ENCODE results near the gene KRT24. TPM values are rescaled to one million over a fixed set of nuclear protein-coding genes. Genes with fewer than 3 reads are reported as not detected.

The KRT24 gene
- total RNA-seq, 8 experiments from 2014 or later, result 0.14 to 0.56 (median 0.17) TPM; not detected in 5

DNA sequence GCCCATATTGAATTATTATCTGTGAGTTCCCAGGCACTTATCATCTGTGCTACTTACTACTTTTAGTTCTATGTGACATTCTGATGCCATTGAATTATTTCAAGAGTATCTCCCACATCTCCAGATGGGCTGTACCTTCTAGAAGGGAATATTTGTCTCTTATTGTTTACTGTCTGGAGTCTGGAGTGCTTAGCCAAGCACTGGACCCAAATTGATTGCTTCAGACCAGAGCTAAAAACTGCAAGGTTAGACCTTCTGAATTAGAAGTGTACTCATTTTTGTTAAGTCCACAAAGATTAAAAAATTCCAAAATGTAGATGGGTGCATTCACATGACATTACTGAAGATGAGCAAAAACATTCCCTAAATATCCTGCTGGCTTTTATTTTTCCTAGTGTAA, 22.6 kb downstream of the KRT24 start:
- in situ Hi-C loops (cut with MboI; ENCODE audit: low pct_unique_long_range_greater_than_20kb in 2 of 9, low sequenced_read_pairs in 9 of 9, unreplicated experiment in 9 of 9), result no loop called here
- Histone ChIP-seq H3K4me3 (no peak overlapping the region), H3K27ac (no peak overlapping the region), H3K4me1 (replicated peaks in 1 of 2) (no peaks in the 10 kb centered on the region)
- no peak for ATAC-seq (replicated peaks in 6 of 8)

- Histone ChIP-seq H3K27ac (no peak overlapping the region), H3K4me3 (no peak overlapping the region), H3K4me1 (replicated peaks in 1 of 2) (no peaks in the 10 kb centered on the region)
- ATAC-seq (replicated peaks in 6 of 8), result no peak
- in situ Hi-C loops (cut with MboI; ENCODE audit: low pct_unique_long_range_greater_than_20kb in 2 of 9, low sequenced_read_pairs in 9 of 9, unreplicated experiment in 9 of 9), result no loop called here
- 20 to 100% (median 87%) methylated on average over 1 to 2 of the region's 2 CpGs; no CpG with 5 or more reads in 2 of the 10 experiments for WGBS, 10 experiments
Observed at GRCh38 chr17:40679523-40679907, 24.0 kb downstream of the KRT24 start.

DNA sequence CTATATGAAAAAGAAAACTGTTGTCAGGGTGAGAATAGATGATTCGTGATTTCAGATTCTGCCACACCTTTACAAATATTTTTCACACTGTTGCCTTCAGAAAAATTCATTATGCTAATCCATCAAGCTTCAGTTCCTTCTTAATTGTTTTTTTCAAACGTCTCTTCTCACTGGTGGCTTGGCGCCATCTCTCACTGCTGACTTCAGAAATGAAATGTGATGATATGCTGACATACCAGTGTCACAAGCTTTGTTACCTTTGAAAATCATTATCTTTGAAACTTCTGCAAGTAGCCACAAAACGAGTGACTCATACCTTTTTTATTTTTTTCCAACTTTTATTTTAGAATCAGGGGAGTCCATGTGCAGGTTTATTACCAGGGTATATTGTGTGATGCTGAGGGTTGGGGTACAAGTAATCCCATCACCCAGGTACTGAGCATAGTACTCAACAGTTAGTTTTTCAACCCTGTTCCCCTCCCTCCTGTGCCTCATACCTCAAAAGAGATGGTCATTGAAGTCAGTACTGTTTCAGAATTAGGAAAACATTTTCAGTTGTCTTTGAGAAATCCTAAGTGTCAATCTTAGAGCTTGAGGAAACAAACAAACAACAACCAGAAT, 24.5 kb downstream of the KRT24 start:
- ATAC-seq (replicated peaks in 6 of 8), result no peak
- 0 to 76% (median 44%) methylated on average over 1 to 4 of the region's 4 CpGs for whole genome bisulfite sequencing, 10 experiments
- in situ Hi-C loops (cut with MboI; ENCODE audit: low pct_unique_long_range_greater_than_20kb in 2 of 9, low sequenced_read_pairs in 9 of 9, unreplicated experiment in 9 of 9), result no loop called here

GRCh38 chr17:40675905-40676304, 27.6 kb downstream of the KRT24 start:
- Histone ChIP-seq H3K27ac (no peak overlapping the region), H3K4me1 (replicated peaks in 1 of 2) (no peaks in the 10 kb centered on the region), H3K4me3 (no peak overlapping the region)
- in situ Hi-C loops (cut with MboI; ENCODE audit: low pct_unique_long_range_greater_than_20kb in 2 of 9, low sequenced_read_pairs in 9 of 9, unreplicated experiment in 9 of 9), result no loop called here
- 65 to 100% (median 98%) methylated on average over 2 to 4 of the region's 4 CpGs; no CpG with 5 or more reads in 1 of the 10 experiments for WGBS, 10 experiments
- no peak for ATAC-seq (replicated peaks in 6 of 8)

More for the DNA sequence above, 24.5 kb downstream of the KRT24 start:
- H3K4me3 ChIP-seq, result no peak overlapping the region
- H3K4me1 ChIP-seq (replicated peaks in 1 of 2), result no peaks in the 10 kb centered on the region
- H3K27ac ChIP-seq, result no peak overlapping the region

DNA sequence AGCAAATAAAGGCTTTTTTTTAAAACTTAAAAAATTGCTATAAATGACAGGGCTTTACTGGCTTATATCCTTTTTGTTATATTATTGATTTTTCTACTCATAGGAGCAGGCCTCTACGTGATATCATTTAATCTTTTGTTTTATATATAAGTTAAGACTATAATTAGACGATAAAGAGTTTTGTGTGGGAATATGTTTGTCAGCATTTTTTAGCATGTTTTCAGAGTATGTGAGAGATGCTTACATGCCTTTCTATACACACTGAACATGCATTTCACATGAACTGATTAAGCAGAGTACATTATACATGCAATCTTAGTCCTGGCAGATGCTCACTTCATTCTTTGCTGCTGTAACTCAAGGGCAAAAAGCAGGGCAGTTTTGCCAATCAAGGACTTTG, 30.9 kb downstream of the KRT24 start:
- H3K4me1 ChIP-seq (replicated peaks in 1 of 2), result no peaks in the 10 kb centered on the region
- no peak overlapping the region for H3K4me3 ChIP-seq
- no peak for ATAC-seq (replicated peaks in 6 of 8)
- WGBS, 10 experiments, result 42 to 100% (median 80%) methylated on average over 1 to 2 of the region's 2 CpGs; no CpG with 5 or more reads in 1 of the 10 experiments
- in situ Hi-C loops (cut with MboI; ENCODE audit: low pct_unique_long_range_greater_than_20kb in 2 of 9, low sequenced_read_pairs in 9 of 9, unreplicated experiment in 9 of 9), result no loop called here
- no peak overlapping the region for H3K27ac ChIP-seq

- ATAC-seq (replicated peaks in 6 of 8), result peak in 1 of 8 experiments; percentile 33
- H3K4me1 ChIP-seq (replicated peaks in 1 of 2), result no peaks in the 10 kb centered on the region
- H3K4me3 ChIP-seq, result no peak overlapping the region
- WGBS, 10 experiments, result 50 to 100% (median 73%) methylated on average over 1 to 4 of the region's 4 CpGs; no CpG with 5 or more reads in 2 of the 10 experiments
- H3K27ac ChIP-seq, result no peak overlapping the region
- in situ Hi-C loops (cut with MboI; ENCODE audit: low pct_unique_long_range_greater_than_20kb in 2 of 9, low sequenced_read_pairs in 9 of 9, unreplicated experiment in 9 of 9), result no loop called here
Observed at GRCh38 chr17:40671282-40671681, 32.3 kb downstream of the KRT24 start.

DNA sequence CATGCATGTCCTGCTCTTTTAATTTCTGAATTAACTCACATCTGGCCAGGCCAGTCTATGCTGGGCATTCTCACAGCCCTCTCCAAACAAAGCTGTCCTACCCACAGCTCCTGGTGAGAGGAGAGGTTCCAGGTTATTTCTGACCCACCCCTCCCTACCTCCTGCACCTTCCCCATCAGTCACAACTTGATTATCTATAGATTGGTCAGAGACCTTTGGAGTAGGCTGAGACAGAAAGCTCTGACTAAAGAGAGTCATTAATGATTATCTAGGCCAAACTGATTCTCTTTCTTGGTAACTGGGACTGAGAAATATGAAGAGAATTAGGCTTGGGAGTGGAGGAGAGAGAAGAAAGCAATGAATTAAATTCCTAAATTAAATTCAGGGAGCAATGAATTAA, 37.2 kb downstream of the KRT24 start:
- in situ Hi-C loops (cut with MboI; ENCODE audit: low pct_unique_long_range_greater_than_20kb in 2 of 9, low sequenced_read_pairs in 9 of 9, unreplicated experiment in 9 of 9), result no loop called here
- ATAC-seq (replicated peaks in 6 of 8), result no peak
- H3K4me3 ChIP-seq, result no peak overlapping the region
- no peak overlapping the region for H3K27ac ChIP-seq
- H3K4me1 ChIP-seq (replicated peaks in 1 of 2), result peaks cover 0 to 6% of the 10 kb centered on the region in 2 donors

DNA sequence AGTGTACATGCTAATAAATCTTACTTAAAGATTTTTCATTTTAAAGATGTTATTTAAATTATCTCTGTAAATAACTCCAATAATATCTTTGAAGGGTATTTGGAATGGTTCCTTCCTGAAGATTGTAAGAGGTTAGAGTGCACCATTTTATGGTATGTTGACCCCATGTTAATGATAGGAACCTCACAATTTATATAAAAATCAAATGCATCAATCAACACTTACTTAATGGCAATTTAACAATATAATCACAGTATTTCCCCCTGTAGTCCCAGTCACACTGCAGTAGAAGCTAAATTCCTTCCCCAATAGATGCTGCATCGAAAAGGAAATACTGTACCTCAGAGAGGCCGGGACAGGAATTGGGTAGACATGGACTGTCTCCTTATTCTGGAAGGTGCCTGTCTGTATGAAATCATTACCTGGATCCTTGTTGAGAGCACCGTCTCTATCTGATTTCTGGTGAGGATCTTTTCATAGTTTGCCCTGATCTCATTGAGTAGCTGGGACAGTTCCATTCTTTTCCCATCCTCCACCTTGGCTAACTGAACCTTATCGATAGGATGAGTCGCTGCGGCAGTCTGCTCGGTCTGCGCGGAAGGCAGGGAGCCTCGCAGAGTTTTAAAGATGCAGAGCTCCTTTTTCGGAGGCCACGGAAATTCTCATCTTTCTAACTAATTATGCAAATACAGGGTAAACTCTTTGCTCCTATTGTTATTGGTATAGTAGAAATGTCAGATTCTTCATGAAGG, 38.8 kb downstream of the KRT24 start, which contains the start of gene KRT222:
KRT222 (minus strand) TSS at position 596 of the 752 bp plus-strand sequence; CDS start at position 518, 78 bp downstream.
- Histone ChIP-seq H3K4me1 (replicated peaks in 1 of 2) (peaks cover 0 to 6% of the 10 kb centered on the region in 2 donors), H3K4me3 (peak within 1 kb of the TSS; percentile 22 to 31 (median 28)), H3K27ac (no peak within 1 kb of the TSS)
- 3 to 21% (median 10%) methylated on average over 1 to 11 of the region's 12 CpGs for WGBS, 10 experiments
- in situ Hi-C loops (cut with MboI; ENCODE audit: low pct_unique_long_range_greater_than_20kb in 2 of 9, low sequenced_read_pairs in 9 of 9, unreplicated experiment in 9 of 9), result no loop called here
- ATAC-seq (replicated peaks in 6 of 8), result peak in 7 of 8 experiments; percentile 27 to 69 (median 58)

DNA sequence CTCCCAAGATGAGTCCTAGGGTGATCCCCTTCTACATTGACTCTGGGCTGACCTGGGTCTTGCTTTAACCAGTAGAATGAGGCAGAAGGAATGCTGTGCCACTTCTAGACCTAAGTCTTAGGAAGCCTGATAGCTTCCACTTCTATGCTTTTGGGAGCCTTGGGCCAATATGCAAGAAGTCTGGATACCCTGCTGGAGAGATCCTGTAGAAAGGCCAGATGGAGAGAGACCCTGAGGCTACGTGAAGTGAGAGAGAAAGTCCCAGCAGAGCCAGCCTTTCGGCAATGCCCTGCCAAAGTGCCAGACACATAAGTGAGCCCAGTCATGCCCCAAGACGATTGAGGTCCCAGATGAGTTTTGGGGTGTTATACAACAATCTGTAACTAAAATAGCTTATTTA, 40.3 kb downstream of the KRT24 start:
- no peak overlapping the region for H3K27ac ChIP-seq
- no peak overlapping the region for H3K4me3 ChIP-seq
- H3K4me1 ChIP-seq (replicated peaks in 1 of 2), result peaks cover 0 to 6% of the 10 kb centered on the region in 2 donors
- WGBS, 10 experiments, result 33 to 90% (median 67%) methylated on average over 1 to 3 of the region's 3 CpGs; no CpG with 5 or more reads in 3 of the 10 experiments
- in situ Hi-C loops (cut with MboI; ENCODE audit: low pct_unique_long_range_greater_than_20kb in 2 of 9, low sequenced_read_pairs in 9 of 9, unreplicated experiment in 9 of 9), result no loop called here
- ATAC-seq (replicated peaks in 6 of 8), result peak in 1 of 8 experiments; percentile 66

DNA sequence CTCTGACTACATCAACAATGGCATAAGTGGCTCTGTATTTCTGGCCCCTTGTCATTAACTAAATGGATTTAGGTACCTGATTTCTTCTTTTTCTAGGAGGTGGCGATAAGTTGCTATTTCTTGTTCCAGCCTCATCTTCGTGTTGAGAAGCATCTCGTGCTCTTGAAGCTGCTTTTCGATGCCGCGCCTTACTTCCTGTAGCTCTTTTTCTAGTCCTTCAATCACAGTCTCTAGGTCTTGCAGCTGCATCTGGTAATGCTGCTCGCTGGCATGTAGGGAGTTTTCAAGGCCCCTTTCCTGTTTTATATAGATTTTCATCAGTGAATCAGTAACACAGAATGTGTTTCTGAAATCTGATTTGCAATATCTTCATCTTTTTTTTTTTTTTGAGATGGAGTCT, 43.6 kb downstream of the KRT24 start:
- no peak for ATAC-seq (replicated peaks in 6 of 8)
- H3K4me3 ChIP-seq, result no peak overlapping the region
- in situ Hi-C loops (cut with MboI; ENCODE audit: low pct_unique_long_range_greater_than_20kb in 2 of 9, low sequenced_read_pairs in 9 of 9, unreplicated experiment in 9 of 9), result no loop called here
- H3K4me1 ChIP-seq (replicated peaks in 1 of 2), result peaks cover 0 to 5% of the 10 kb centered on the region in 2 donors
- H3K27ac ChIP-seq, result no peak overlapping the region
- 64 to 98% (median 81%) methylated on average over 2 to 7 of the region's 7 CpGs; no CpG with 5 or more reads in 1 of the 10 experiments for WGBS, 10 experiments

DNA sequence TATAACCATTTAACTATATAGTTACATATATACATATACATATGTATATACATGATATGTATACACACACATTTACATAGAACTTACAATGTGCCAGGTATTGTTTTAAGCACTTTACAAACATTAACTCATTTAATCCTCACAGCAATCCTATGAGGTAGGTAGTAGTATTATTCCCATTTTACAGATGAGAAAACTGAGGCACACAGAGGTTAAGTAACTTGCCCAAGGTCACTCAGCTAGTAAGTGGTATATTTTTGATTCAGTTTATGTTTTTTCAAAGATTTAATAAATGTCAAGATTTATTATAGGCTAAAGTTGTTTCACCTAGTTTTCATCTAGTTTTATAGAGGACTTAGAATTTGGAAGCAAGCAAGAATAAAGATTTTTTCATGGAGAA, 45.2 kb downstream of the KRT24 start:
- ATAC-seq (replicated peaks in 6 of 8), result no peak
- H3K27ac ChIP-seq, result no peak overlapping the region
- no peak overlapping the region for H3K4me3 ChIP-seq
- in situ Hi-C loops (cut with MboI; ENCODE audit: low pct_unique_long_range_greater_than_20kb in 2 of 9, low sequenced_read_pairs in 9 of 9, unreplicated experiment in 9 of 9), result no loop called here
- no peaks in the 10 kb centered on the region for H3K4me1 ChIP-seq (replicated peaks in 1 of 2)

DNA sequence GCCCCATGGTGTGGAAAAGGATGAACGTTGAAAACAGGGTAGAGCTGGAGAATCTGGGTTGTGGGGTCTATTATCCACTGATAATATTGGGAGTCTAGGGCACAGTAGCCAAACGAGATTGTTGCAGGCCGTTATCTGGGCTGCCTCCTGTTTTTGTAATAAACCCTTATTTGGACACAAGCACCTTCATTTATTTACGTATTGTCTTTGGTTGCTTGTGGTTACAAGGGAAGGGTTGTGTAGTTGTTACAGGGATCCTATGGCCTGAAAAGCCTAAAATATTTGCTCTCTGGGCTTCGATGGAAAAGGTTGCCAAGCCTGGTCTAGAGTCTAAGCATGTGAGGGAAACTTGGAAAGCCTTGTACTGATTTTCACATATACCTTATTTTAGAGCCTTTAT, 51.6 kb downstream of the KRT24 start:
- Histone ChIP-seq H3K4me3 (no peak overlapping the region), H3K27ac (no peak overlapping the region), H3K4me1 (replicated peaks in 1 of 2) (peaks cover 7% of the 10 kb centered on the region in 2 donors)
- in situ Hi-C loops (cut with MboI; ENCODE audit: low pct_unique_long_range_greater_than_20kb in 2 of 9, low sequenced_read_pairs in 9 of 9, unreplicated experiment in 9 of 9), result no loop called here
- no peak for ATAC-seq (replicated peaks in 6 of 8)
- 48 to 90% (median 79%) methylated on average over 2 to 5 of the region's 5 CpGs for WGBS, 10 experiments

- H3K4me3 ChIP-seq, result peak overlapping the region; percentile 85 to 99 (median 95)
- in situ Hi-C loops (cut with MboI; ENCODE audit: low pct_unique_long_range_greater_than_20kb in 2 of 9, low sequenced_read_pairs in 9 of 9, unreplicated experiment in 9 of 9), result no loop called here
- peak; percentile 25 to 71 (median 66) for ATAC-seq (replicated peaks in 6 of 8)
- 0 to 31% (median 2%) methylated on average over 1 to 11 of the region's 28 CpGs; no CpG with 5 or more reads in 3 of the 10 experiments for WGBS, 10 experiments
- peaks cover 18 to 25% of the 10 kb centered on the region in 2 donors for H3K4me1 ChIP-seq (replicated peaks in 1 of 2)
- peak overlapping the region; percentile 99 for H3K27ac ChIP-seq
Observed at GRCh38 chr17:40648384-40648968, 55.1 kb downstream of the KRT24 start.
